Sigmoid colon (tissue), 7 donors: ENCODE data around the gene CTBP2. TPM values are rescaled to one million over a fixed set of nuclear protein-coding genes. Genes with fewer than 3 reads are reported as not detected.
A peak's percentile ranks its signal among the peaks of the same experiment; 100 is the strongest.
"Not testable (repeated sequence)": the region's sequence is repeated elsewhere in the genome, so short reads cannot be mapped to it uniquely, and the experiment has no call there.

Experiments
- DNase-seq: peaks from one replicate; pipeline ENCODE4 v3.0.0-alpha.2; 2019
- H3K27ac ChIP-seq, 4 donors: fragments of 200-600 bp; sonication (generic); one replicate each; pipeline ENCODE4 v1.5.1; 2016 to 2019; ENCODE audit warnings: mild to moderate bottlenecking in 1 of 4
- H3K27me3 ChIP-seq, 3 donors: fragments of 200-600 bp; sonication (generic); one replicate each; pipeline ENCODE4 v1.5.1; 2019; ENCODE audit warnings: mild to moderate bottlenecking in 1 of 3
- H3K36me3 ChIP-seq, 4 donors: fragments of 200-600 bp; sonication (generic); one replicate each; pipeline ENCODE4 v1.5.1; 2016 to 2019
- H3K4me1 ChIP-seq, 4 donors: fragments of 200-600 bp; sonication (generic); one replicate each; pipeline ENCODE4 v1.5.1; 2017 to 2019
- H3K4me3 ChIP-seq, 4 donors: fragments of 200-600 bp; sonication (generic); one replicate each; pipeline ENCODE4 v1.5.1; 2017 to 2019; ENCODE audit warnings: mild to moderate bottlenecking in 2 of 4, moderate library complexity in 1 of 4
- H3K9me3 ChIP-seq, 4 donors: fragments of 200-600 bp in 3 of 4; sonication (generic) in 3 of 4; one replicate each; pipeline versions ENCODE4 v1.5.1 to v1.6.1; 2013 to 2019
- CTCF ChIP-seq, 4 experiments: fragments of 450-650 bp in 3 of 4; fragments of 200-600 bp in 1 of 4; IDR thresholded peaks; one replicate each; pipeline ENCODE4 v1.5.1; 2016 to 2019; ENCODE audit warnings: antibody characterized with exemption in 4 of 4, mild to moderate bottlenecking in 3 of 4, moderate library complexity in 2 of 4
- EP300 ChIP-seq, 4 donors: sonication (generic); formaldehyde crosslinking; IDR thresholded peaks; one replicate each; pipeline ENCODE4 v1.6.1; 2017; ENCODE audit warnings: antibody characterized with exemption in 4 of 4
- POLR2A ChIP-seq, 2 donors: fragments of 450-650 bp; IDR thresholded peaks; one replicate each; pipeline ENCODE4 v1.6.1; 2016; ENCODE audit warnings: antibody characterized with exemption in 2 of 2, mild to moderate bottlenecking in 2 of 2, moderate library complexity in 2 of 2
- POLR2AphosphoS5 ChIP-seq, 4 donors: sonication (generic); formaldehyde crosslinking; IDR thresholded peaks; one replicate each; pipeline ENCODE4 v1.6.1; 2017; ENCODE audit warnings: antibody characterized with exemption in 4 of 4
- WGBS, 2 donors: extraction: QIAGEN DNeasy Blood & Tissue Kit; methylation state at CpG; one replicate each; pipeline ENCODE4 v1.1.7; 2013; 5-methylcytosine and 5-hydroxymethylcytosine counted together
- intact Hi-C: fragments of 100-400 bp; cut with DNase I; formaldehyde crosslinking; loops from one replicate; pipeline ENCODE4 v1.15.1; 2023
- polyA plus RNA-seq, 3 donors: library from polyadenylated mRNA; stranded (reverse); fragments of 200-250 nt; gene quantifications; one replicate each; pipeline ENCODE4 v1.2.3, GENCODE V29; 2013
- total RNA-seq, 4 donors: library from RNA; depleted of rRNA; stranded (reverse); fragments of >200 nt; gene quantifications; one replicate each; pipeline ENCODE4 v1.1.0, GENCODE V29; 2016
- donor health status: healthy with polysubstance abuse.
- donor health status: Bipolar disorder and iron deficiency.
- donor health status: healthy.

CTBP2 gene
- total and polyA plus RNA-seq, 7 donors = 31.2 to 62.4 (median 52.0) TPM

GRCh38 chr10:124991835-124992234 lies 168.5 kb downstream of the CTBP2 start:
- no peaks in the 10 kb centered on the region for H3K9me3 ChIP-seq
- H3K36me3 ChIP-seq = peaks cover 32 to 93% (median 46%) of the 10 kb centered on the region in 4 donors
- H3K27ac ChIP-seq = peak overlapping the region in 2 of 4 donors; percentile 37 to 53
- TF ChIP-seq CTCF (IDR thresholded peaks at IDR 0.05) (no peak), POLR2A (IDR thresholded peaks at IDR 0.05) (no peak), EP300 (IDR thresholded peaks at IDR 0.05) (no peak), POLR2AphosphoS5 (IDR thresholded peaks at IDR 0.05) (no peak)
- H3K27me3 ChIP-seq = no peaks in the 10 kb centered on the region
- intact Hi-C loops = loop anchor here (2.0 to 5.0 kb wide), 2 partner anchors 69 to 165 kb away; no protein-coding TSS in a partner anchor
- WGBS, 2 donors = 94 to 96% methylated on average over 4 of the region's 4 CpGs
- DNase-seq = no peak
- H3K4me1 ChIP-seq = peaks cover 0 to 10% (median 2%) of the 10 kb centered on the region in 4 donors
- H3K4me3 ChIP-seq = no peak overlapping the region

- no peaks in the 10 kb centered on the region for H3K27me3 ChIP-seq
- 81 to 85% methylated on average over 14 of the region's 14 CpGs for WGBS, 2 donors
- H3K4me1 ChIP-seq = peaks cover 0 to 10% (median 2%) of the 10 kb centered on the region in 4 donors
- no peaks in the 10 kb centered on the region for H3K9me3 ChIP-seq
- no peak overlapping the region for H3K27ac ChIP-seq
- TF ChIP-seq EP300 (IDR thresholded peaks at IDR 0.05) (no peak), POLR2AphosphoS5 (IDR thresholded peaks at IDR 0.05) (peak in 1 of 4 donors; percentile 3)
- peaks cover 27 to 93% (median 38%) of the 10 kb centered on the region in 4 donors for H3K36me3 ChIP-seq
- H3K4me3 ChIP-seq = no peak overlapping the region
- intact Hi-C loops = loop anchor here (5.0 kb wide), 1 partner anchor 166 kb away; no protein-coding TSS in a partner anchor
- DNase-seq = no peak
These were observed 169.4 kb downstream of the CTBP2 start for GRCh38 chr10:124990671-124991625.

GRCh38 chr10:124989526-124989925 lies 170.8 kb downstream of the CTBP2 start:
- Histone ChIP-seq H3K4me1 (peaks cover 0 to 10% (median 2%) of the 10 kb centered on the region in 4 donors), H3K9me3 (no peaks in the 10 kb centered on the region), H3K4me3 (no peak overlapping the region), H3K36me3 (peaks cover 27 to 94% (median 37%) of the 10 kb centered on the region in 4 donors), H3K27ac (no peak overlapping the region), H3K27me3 (no peaks in the 10 kb centered on the region)
- TF ChIP-seq EP300 (IDR thresholded peaks at IDR 0.05) (no peak), CTCF (IDR thresholded peaks at IDR 0.05) (no peak), POLR2A (IDR thresholded peaks at IDR 0.05) (no peak), POLR2AphosphoS5 (IDR thresholded peaks at IDR 0.05) (no peak)
- 71 to 81% methylated on average over 10 of the region's 10 CpGs for WGBS, 2 donors
- DNase-seq = no peak
- intact Hi-C loops = loop anchor here (10.0 kb wide), 1 partner anchor 75 kb away; no protein-coding TSS in a partner anchor

DNA sequence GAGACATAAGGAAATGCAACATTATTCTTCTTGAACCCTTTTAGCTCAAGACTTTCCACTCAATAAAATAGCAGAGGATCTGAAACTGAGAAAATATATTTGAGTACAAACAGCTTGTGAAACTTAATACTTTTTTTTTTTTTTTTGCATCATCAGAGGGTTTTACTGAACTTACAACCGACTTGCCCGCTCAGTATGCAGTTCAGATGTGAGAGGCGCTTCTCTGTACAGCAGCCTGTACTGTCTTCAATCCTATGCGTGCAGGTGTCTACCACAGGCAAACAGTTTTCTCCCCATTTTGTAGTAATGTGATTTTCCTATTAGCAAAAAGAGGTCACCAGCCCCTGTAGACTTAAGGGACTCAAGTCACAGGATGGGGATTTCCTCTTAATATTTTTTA lies 171.6 kb downstream of the CTBP2 start:
- Histone ChIP-seq H3K36me3 (peaks cover 20 to 94% (median 32%) of the 10 kb centered on the region in 4 donors), H3K4me1 (peaks cover 0 to 11% (median 3%) of the 10 kb centered on the region in 4 donors)
- DNase-seq, H3K9me3 ChIP-seq, H3K27ac ChIP-seq, H3K4me3 ChIP-seq, H3K27me3 ChIP-seq: not testable (repeated sequence)
- WGBS, 2 donors = 73 to 87% methylated on average over 4 of the region's 4 CpGs
- intact Hi-C loops = loop anchor here (10.0 kb wide), 1 partner anchor 74 kb away; no protein-coding TSS in a partner anchor

- Histone ChIP-seq H3K4me1 (peaks cover 0 to 13% (median 6%) of the 10 kb centered on the region in 4 donors), H3K27ac (no peak overlapping the region), H3K27me3 (no peaks in the 10 kb centered on the region), H3K9me3 (no peaks in the 10 kb centered on the region), H3K4me3 (no peak overlapping the region), H3K36me3 (peaks cover 14 to 94% (median 29%) of the 10 kb centered on the region in 4 donors)
- no peak for DNase-seq
- TF ChIP-seq POLR2A (IDR thresholded peaks at IDR 0.05) = no peak
- no peak for TF ChIP-seq EP300 (IDR thresholded peaks at IDR 0.05)
- TF ChIP-seq CTCF (IDR thresholded peaks at IDR 0.05) = no peak
- no peak for TF ChIP-seq POLR2AphosphoS5 (IDR thresholded peaks at IDR 0.05)
- intact Hi-C loops = loop anchor here (10.0 kb wide), 1 partner anchor 73 kb away; no protein-coding TSS in a partner anchor
- 89 to 96% methylated on average over 1 of the region's 1 CpG for WGBS, 2 donors
These were observed 172.6 kb downstream of the CTBP2 start for GRCh38 chr10:124987788-124988187.
